ENCODE measurements around the gene PGF.

PGF gene

DNA sequence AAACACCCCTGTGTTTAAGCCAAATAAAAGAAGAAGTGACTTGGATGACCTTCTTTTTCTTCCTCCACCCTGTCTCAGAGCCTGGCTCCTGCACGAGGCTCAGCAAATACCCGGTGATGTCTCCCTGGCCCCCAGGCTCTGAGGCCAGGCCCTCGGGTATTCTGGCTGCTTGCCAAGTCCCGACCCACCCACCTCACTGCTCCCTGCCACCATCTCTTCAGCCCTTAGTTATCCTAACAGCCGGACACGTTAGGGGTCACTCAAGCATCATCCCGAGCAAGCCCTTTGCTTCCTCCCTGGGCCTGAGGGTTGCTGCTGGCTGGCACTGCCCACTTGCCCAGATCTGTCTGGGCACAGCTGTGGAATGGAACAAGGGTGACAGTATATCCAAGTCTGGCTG is 39.6 kb downstream of the PGF start:
- DNase-seq, result no peak

DNA sequence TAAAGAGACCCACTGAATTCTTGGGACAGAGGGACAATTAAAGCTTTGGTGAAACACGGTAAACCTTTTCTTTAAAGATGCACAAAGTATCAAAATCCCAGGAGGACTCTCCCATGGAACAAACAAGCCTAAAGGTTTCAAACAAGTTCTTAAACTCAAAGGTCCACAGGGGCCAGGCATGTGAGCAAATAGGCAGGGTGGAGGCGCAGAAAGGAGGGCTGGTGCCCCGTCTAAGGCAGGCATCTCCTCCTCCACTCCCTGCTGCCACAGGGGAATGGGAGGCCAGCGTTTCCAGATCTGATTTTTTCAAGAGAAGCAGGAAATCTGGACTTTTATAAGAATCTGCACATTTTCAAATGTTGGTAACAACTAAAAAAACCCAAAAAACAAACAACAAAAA is 40.0 kb downstream of the PGF start:
- DNase-seq, result no peak

DNA sequence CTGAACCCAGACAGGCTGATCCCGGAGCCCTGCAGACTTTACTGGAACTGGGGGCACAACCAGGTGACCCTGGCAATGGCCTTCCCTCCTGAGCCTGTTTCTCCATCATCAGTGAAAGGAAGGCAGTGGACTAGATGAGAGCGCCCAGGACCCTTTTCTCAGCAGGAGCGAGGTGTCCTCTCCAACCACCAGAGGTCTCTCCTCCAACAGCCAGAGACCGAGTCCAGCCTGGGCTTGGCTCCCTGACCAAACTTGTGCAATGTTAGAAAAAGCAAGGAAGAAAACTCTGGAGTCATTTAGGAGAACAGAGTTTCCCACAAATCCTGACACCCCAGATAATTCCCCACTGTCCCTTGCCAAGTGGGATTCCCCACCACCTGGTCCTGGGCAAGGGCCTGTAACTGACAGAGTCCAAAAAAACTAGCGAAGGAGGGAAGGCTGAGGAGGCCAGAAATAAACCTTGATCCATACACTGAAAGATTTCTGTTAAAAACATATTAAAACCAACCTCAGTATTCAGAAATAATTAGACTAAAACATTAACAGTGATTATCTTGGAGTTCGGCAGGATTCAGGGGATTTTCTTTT is 41.3 kb downstream of the PGF start:
- no peak for DNase-seq

DNA sequence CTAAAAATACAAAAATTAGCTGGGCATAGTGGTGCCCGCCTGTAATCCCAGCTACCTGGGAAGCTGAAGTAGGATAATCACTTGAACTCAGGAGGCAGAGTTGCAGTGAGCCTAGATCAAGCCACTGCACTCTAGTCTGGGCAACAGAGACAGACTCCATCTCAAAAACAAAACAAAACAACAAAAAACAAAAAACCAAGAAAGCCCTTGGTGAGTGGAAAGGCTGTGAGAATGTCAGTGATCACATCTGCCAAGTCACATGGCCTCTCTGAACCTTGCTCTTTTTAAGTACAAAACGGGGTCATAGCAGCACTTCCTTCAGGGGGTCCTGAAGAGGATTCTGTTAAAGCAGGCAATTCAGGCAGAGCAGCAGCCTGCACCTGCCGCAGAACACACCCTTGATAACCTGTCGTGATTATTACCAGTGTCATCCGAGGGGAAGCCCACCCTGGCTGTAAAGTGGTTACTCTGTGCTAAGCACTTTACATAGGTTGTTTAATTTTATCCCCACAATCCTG is 41.9 kb downstream of the PGF start:
- DNase-seq, result no peak

DNA sequence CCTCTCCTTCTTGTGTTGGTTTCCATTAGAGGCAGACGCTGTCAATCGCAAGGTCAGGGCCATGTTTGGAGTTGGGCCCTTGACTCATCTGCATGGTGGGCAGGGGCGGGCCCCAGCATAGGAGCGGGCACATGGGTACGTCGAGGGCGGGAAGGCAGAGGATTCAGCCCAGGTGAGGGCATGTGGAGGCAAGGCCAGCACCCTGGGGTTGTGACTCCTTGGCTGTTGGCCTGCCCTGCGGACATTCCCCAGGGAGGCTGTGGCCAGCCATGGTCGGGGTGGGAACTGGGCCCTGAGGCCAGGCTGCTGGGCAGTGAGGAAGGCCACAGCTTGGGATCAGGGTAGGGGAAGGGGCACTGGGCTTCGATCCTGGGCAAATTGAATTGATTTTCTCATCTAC is 42.6 kb downstream of the PGF start:
- no peak for DNase-seq

DNA sequence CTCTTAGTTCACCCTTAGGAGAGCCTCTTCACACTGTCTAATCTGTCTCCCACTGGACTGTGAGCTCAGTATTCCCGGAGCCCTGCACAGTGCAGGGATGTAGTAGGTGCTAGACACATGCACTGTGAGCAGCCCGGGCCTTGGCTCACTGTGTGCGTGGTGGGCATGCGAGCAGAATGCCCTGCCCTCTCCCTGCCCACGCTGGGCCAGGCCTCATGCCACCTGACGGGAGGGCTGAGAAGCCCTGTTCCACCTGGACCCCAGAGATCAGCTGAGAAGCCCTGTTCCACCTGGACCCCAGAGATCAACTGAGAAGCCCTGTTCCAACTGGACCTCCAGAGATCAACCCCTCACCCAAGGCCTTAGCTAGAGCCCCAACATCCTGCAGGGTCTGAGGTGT is 43.3 kb downstream of the PGF start:
- DNase-seq, result no peak

DNA sequence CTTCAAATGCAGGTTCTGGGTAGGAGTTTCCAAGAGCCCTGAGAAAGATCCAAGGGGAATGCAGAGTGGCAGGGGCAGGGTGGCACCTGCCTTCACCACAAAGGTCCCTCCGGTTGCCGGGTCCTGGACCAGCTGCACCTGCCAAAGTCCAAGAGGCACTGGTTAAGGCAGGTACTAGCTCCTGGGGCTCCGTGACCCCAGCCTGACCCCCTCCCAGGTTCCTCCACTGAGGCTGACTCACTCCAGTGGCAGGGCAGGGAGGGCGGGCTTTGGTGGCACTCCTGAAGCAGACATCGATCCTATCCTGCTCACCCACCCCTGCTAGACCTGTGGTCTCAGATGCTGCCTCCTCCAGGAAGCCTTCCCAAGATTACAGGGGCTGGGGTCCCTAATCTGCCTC is 43.7 kb downstream of the PGF start:
- no peak for DNase-seq

DNA sequence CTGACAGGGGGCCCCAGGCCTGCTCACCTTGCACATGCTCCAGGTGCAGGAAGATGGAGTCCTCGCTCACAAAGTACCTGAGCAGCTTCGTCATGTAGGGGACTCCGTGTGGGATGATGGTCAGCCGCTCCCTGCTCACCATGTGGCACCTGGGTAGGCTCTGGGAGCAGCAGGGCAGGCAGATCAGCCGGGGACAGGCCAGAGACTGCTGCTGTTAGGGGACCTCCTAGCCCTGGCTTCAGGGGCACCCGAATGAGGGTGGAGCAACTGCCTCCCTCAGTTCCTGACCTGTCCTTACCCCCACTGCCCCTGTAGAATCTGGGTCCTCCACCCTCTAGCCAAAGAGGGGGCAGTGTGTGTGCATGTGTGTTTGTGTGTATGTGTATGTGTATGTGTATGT is 44.2 kb downstream of the PGF start:
- no peak for DNase-seq

DNA sequence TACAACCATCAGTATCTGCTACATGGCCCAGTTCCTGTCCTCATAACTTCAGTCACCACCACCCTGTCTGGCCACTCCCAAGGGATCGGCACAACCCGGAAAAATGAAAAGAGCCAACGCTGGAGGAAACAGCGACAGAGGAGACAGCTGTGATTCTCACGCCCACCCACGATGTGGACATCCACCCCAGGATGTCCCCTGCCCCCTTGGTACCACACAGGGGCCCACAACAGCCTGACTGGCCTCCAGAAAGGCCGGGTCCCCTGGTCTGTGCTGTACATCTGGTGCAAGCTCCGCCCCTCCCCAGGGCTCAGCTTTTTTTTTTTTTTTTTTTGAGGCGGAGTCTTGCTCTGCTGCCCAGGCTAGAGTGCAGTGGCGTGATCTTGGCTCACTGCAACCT is 44.8 kb downstream of the PGF start:
- DNase-seq, result no peak

DNA sequence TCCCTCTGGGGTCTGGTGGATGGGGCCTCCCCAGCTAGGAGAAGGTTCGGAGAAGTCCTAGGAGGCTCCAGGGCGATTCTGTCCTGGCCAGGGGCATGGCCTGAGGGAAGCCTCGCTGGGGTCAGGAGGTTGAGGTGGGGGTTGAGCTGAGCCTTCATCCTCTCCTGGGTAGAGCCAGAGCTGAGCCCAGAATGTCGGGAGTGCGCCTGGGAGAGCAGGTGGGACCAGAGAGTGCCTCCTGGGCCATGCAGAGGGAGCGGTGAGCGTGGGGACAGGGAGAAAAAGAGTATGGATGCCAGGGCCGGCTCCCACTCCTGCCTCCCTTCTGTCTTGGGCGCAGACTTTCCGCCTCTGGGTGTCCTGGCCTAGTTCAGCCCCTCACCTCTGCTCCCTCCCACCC is 45.5 kb downstream of the PGF start:
- no peak for DNase-seq

DNA sequence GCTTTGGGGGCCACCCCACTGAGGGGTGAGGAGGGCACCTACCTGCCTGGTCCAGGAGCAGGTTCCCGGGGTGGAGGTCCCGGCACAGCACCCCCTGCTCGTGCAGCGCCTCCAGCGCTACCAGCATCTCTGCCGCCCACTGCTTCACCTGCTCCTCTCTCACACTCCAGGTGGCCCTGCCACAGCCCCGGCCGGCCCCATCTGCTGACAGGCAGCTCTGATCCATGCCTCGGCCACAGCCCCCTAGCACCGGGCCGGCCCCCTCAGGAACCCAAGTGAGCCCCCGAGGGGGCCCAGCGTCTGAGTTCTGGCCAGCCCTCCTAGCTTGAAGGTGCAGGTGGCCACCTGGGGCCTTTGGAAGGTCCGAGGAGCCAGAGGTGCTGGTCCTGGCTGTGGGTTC is 45.9 kb downstream of the PGF start:
- DNase-seq, result no peak

DNA sequence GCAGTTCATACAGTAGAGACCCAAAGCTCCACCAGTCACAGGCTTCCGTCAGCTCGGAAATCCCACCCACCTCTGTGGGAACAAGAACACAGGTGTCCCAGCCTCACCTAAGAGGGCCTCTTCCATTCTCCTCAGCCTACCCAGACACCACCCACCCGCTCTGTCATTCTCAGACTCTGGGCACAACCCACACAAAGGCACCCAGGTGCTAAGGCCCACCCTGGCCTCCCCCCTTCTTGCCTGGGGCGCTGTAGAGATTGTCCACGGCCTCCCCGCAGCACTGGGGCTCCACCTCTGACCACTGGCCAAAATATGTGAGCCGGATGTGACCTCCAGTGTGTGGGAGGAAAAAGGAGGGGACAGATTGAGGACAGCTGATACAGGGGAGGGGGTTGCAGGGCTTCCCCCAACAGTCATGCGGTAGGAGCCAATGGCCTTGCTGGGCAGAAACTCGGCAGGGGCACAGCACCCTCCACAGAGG is 46.5 kb downstream of the PGF start:
- DNase-seq, result no peak

DNA sequence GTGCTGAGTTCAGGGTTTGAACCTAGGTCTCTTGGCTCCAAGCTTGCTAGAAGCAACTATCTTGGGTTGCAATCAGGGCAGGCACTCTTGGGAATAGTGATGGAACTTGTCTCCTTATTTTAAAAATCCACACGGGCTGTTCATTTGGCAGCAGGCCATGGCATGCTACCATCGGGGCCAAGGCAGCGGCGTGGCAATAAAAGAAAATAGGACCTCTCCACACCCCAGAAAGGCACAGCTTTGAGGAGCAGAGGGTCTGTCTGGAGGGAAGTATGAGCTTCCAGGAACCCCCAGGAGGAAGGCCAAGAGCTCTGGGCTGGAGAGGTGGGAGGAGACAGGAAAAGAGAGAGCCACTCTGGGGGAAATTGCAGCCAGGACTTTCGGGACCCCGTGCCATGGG is 47.7 kb downstream of the PGF start:
- DNase-seq, result peak; percentile 62

DNA sequence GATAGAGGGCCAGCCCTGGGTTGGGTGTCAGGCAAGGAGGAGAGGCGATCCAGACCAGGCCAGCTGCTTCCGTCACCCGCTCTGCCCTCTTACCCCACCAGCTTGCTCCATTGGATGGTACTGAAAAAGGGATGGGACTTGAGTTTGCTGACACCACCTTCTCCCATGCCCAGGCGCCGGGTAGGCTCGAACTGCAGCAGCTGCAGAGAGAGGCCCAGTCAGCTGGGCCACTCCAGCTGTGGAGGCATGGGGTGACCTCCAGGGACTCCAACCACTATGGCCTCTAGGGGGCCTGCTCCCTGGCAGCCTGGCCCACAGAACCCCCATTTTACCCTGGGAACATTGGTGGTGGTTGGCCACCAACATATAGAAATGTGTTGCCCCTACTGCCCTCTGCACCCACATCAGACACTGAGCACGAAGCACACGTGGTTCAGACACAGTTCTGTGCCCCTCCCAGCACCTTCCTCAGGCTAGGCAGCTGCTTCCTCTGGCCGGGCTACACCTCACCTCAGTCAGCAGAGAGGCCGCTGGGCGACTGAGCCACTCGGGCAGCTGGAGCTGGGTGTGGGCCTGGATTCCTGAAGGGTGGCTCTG is 48.4 kb downstream of the PGF start:
- DNase-seq, result no peak

DNA sequence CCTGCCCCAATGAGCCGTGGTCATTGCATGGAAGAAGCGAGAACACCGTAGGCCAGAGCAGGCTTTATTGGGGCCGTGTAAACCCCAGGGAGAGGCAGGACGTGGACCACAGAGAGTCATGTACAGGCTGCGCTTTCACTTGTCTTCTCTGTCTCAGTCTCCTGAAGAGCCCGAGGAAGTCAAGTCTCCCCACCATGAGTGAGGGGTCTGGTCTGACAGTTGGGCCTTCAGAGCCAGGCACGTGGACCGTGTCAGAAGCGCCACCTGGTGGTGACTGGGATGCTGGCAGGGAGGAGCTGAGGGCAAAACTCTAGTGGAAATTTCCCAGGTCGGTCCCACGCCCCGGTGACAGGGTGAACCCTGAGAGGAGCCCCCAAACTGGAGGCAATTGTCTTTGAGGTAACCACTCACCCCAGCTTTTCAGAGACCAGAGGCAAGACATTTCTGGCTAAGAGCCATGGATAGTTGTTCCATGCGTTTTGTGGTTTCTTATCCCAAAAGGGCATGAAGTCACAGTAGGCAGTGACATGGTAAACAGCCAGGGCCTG is 49.7 kb downstream of the PGF start:
- no peak for DNase-seq

DNA sequence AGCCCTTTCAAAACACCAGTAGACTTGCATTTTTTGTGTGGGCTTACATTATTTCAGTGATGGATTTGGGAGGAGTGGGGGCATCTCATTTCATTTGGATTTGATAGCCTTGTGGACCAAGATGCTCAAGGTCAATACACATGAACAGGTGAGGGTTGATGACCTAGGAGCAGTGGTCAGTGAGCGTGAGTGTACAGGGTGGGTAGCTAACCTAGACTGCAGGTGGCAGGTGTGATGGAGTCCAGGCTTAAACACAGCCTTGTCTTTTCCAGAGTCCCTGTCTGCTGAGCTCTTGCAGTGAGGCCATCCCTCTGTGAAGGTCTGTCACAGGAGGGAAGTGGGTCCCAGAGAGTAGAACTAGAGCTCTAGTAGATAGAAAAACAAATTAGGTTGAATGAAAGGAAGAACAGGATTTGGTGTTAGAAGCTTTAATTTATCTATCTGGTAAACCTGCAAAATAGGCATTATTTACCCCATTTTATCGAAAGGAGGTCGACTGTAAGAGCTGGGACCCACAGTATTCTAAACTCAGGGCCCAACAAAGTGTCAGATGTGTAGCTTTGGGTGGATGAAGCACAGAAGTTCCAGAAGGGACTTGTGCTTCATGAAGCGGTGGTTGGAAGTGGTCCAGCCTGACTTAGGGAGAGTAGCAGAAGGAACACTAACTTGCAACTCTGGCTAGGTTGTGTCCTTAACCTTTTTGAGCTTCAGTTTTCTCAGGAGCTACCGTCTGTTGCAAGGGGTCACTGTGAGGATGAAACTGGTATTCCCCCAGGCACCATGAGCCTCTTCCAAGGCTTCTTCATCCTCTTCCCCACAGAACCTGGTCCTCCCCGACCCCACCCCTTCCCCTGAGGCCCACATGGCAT is 50.5 kb downstream of the PGF start:
- no peak for DNase-seq

DNA sequence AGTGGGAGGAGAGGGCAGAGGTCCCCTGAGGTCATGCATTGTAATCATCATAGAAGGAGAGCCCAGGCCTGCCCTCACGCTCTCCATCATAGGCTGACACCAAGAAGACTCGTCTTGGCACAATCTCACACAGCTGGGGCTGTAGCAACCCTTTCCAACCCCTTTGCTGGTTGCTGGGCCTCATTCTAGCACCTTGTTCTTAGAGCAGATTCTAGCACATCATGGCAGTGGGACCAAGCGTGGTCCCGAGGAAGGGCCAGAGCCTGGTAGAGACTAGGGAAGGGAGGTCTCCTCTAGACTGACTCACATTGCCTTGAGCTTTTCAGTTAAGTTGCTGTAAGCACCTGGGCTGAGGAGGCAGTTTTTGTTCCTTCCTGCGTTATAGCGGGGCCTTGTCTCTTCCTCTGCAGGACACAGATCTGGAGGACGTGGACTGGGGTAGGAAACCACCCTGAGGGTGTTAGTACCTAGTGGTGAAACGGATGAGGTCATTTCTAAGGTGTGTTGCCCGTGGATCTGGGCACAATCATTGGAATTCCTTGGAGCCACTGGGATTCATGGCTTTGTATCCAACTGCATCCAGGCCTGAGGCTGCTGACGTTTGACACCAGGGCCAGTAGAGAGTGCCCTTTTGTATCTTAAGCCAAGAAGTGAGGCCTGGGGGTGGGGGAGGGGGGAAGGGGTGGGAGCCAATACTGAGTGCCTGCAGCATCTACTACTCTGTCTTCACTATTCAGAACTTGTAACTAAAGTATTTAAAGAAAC is 52.3 kb downstream of the PGF start:
- no peak for DNase-seq

DNA sequence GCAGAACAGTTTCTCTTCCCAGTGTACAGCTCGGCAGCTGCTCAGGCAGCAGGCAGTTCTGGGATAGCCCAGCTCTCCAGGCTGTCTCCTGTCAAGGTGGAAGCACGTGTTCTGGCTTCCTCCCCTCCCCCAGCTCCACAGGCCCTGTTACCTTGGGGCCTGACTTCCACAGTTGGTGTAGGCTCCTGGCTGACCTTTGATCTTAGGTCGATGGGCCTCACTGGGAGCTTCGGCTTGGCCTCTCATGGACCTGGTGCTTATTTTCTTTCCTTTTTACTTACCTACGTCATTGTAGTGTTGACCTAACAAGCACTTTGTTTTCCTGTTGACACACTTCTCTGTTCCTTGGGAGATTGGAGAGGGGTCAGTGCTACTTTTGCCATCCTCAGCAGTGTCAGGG is 56.7 kb downstream of the PGF start:
- no peak for DNase-seq

DNA sequence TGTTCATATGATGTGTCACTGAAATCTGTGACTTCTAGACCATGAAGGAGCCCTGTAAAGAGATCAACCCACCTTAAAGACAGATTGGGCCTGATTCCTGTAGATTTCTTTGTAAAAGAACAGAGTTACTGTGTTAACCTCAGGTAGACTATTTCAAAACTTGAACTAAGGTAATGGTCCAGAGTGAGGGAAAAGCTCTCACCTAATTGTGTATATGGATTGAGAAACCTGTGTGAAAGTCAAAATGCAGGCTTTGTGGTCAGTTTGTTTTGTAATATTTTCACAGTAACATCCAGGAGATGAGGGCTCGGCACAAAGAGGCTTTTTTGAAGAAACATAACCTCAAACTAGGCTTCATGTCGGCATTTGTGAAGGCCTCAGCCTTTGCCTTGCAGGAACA is 57.3 kb downstream of the PGF start:
- no peak for DNase-seq

DNA sequence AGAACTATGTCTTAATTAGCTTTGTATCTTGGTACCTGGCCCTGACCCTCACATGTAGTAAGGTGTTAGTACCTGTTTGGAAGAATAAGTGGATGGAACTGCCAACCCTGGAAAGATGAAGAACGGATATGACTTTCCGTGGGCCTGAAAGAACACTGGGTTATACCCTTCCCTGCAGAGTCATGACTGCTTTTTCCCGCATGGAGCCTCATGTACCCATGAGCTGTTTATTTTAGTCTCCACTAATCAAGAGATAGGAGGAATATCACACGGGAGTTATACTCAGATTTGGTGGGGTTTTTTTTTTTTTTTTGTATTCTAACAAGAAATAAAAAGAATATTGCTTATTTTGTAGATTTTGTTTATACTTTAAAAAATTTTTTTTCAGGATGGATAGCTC is 57.8 kb downstream of the PGF start:
- no peak for DNase-seq

DNA sequence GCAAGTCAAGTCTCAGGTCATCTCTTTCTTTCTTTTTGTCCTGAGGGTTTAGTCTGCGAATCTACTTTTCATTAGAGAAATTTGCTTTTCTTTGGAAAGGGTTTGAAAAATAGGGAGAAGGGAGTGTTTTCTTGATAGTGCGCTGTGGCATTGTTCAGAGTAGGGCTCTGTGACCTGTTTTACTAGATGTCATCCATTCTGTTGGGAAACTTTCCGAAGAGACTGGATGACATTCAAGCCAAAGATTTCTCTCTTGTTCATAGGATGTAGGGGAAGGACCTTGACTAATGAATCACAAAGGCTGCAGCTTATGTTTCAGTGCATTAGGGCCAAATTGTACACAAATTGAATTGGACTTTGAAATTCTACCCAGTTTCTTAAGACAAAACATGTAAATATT is 59.0 kb downstream of the PGF start:
- no peak for DNase-seq

DNA sequence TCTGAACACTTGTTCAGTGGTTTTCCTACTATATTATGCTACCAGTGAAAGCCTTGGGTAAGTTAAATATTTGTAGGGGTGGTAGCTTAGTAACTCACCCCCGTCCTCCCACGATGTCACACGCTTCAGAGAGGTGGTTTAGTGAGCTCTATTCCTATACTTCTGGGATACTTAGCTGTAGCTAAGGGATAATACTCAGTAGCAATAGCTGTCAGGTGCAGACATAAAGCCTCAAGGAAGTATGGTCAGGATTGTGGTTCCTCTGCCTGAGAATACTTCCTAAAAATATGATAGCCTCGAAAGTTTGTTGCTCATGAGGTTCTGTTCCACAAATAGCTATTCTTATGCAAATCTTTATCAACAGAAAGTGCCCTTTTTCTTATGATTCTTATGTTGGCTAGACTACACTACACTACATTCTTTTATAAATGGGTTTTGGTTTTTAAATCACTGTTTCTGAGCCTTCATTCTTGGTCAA is 61.7 kb downstream of the PGF start:
- no peak for DNase-seq

DNA sequence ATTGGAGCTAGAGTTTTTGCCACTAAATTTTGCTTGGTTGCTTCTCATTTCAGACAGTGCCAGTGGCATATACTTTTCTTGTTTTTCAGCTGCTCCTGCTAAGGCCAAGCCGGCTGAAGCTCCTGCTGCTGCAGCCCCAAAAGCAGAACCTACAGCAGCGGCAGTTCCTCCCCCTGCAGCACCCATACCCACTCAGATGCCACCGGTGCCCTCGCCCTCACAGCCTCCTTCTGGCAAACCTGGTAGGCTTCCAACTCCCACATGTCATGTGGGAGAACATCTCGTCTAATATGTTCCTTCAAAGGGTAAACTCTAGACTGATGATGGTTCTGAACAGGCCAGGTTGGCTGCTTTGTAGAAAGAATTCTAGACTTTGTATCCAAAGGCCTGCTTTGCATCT is 62.7 kb downstream of the PGF start:
- DNase-seq, result no peak

Measured in NCI-H2171 (cell line).